HG03060 (cell line): ENCODE data around the gene MED22.
A peak's percentile ranks its signal among the peaks of the same experiment; 100 is the strongest.
"Not testable (repeated sequence)": the region's sequence is repeated elsewhere in the genome, so short reads cannot be mapped to it uniquely, and the experiment has no call there.

Experiments
- ATAC-seq: cut with Tn5 transposase; IDR thresholded peaks from one replicate; pipeline ENCODE4 v1.9.1; 2021; ENCODE audit warnings: low read depth, moderate number of reproducible peaks; ENCODE audit not compliant: unreplicated experiment

Gene MED22

DNA sequence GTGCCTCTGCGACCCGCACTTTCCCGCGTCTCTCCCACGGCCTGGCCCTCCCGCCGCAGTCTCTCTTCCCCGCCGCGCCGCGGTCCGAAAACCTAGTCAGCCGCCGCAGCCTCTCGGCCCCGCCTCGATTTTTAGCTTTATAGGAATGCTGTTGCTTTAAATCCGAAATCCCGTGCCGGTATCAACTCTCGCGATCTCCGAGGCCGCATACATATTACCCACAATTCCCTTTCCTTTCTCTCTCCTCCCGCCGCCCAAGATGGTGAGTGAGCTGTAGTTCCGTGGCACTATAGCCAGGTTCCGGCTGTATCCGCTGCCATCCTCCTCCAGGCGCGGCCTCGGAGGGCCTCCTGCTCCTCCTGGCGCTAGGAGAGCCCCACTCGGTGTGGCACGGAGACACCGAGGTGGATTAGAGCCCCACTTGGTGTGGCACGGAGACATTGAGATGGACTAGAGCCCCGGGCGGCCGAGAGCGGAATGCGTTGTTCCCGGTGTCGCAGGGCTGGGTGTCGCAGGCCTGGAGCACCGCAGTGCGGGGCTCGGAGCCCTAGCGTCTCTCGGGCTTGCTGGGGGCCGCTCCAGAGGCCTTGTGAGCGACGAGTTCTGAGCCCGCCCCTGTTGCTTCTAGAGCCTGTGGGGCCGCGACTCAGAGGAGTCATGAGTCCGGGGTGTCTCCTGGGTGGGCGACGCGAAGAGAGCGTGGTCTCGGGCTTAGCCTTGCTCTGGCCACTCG is at the start of gene MED22, which contains the start of gene RPL7A:
MED22 (minus strand) TSS at position 147 of the 733 bp plus-strand sequence. CDS start 1,469 bp downstream, outside the sequence.
RPL7A (plus strand) TSS at position 234 of the 733 bp plus-strand sequence; CDS start at position 260, 26 bp downstream.
- peak; percentile 85 for ATAC-seq

DNA sequence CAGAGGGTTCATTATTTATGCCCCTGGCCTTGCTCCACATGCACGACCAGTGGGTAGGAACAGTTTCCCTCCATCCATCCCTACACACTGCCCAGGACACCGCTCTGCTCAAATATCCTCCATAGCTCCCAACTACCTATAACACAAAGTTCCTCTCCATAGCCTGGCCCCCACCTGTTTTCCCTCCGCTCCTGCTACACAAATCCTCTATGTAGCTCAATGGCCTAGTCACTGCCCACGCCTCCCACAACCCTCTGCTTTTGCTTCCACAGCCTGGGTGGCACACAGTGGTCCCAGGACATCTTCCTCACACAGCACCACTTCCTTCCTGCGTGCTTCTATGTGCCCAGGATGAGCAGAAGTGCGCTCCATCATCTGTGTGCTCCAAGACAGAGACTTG is 49.4 kb upstream of the MED22 start:
- no peak for ATAC-seq

DNA sequence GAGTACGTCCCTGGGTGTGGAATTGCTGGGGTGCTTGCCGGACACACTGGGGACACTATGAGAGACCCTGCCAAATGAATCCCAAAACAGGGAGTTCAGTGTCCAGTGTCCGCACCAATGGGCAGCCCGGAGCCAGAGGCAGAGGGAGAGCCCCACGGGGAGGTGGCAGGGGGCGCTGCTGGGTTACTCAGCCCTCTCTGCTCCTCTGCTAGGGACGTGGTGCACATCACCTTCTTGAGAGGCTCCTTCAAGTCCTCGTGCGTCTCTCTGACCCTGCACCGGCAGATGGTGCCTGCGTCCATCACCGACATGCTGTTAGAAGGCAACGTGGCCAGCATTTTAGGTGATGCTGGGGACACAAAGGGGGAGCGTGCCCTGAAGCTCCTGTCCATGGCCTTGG is 49.0 kb upstream of the MED22 start:
- ATAC-seq = no peak

DNA sequence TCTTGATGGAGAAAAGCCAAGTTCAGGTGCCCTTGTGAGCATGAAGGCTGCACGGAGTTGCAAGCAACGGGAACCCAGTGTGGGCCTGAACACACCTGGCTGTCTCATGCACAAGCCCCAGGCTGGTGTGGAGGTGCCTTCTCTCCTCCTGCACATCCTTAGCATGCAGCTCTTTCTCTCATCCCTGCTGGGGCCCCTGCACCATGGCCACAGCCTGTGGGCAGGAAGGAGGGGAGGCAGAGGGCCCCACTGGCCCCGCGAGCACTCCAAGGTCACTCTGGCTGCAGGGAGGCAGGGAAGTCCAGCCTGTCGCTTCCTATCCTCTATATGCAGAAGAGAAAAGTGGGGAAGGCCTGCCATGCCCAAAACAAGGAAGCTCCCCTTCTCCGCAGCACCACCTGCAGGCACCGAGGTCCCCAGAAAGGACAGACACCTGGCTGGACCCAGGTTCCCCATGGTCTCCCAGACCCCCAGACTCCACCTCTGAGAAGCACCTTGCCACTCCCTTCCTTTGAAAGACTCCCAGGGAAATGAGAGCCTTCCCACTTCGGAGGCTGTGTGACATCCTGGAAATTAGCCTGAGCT is 46.8 kb upstream of the MED22 start:
- no peak for ATAC-seq

DNA sequence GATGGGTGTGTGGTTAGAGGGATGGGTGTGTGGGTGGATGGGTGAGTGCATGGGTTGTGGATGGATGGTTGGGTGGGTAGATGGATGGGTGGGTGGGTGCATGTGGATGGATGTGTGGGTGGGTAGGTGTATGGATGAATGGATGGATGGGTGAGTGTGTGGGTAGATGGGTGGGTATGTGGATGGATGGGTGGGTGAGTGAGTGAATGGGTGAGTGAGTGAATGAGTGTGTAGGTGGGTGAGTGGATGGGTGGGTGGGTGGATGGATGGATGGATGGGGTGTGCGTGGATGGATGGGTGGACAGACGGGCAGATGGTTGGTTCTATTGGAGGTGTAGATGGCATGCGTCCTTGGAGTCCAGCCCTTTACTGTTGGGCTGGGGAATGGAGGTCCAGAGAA is 45.5 kb upstream of the MED22 start:
- no peak for ATAC-seq

DNA sequence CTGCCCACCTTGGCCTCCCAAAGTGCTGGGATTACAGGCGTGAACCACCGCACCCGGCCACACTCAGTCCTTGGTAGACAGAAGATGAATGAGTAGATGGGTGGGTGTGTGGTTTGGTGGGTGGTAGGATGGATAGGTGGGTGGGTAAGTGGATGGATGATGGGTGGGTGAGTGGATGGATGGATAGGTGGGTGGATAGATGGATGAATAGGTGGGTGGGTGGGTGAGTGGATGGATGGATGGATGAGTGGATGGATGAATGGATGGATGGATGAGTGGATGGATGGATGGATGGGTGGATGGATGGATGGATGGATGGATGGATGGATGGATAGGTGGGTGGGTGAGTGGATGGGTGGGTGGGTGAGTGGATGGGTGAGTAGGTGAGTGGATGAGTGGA is 44.4 kb upstream of the MED22 start:
- not testable (repeated sequence) for ATAC-seq

DNA sequence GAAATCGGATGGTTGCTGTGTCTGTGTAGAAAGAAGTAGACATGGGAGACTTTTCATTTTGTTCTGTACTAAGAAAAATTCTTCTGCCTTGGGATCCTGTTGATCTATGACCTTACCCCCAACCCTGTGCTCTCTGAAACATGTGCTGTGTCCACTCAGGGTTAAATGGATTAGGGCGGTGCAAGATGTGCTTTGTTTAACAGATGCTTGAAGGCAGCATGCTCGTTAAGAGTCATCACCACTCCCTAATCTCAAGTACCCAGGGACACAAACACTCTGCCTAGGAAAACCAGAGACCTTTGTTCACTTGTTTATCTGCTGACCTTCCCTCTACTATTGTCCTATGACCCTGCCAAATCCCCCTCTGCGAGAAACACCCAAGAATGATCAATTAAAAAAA is 43.5 kb upstream of the MED22 start:
- not testable (repeated sequence) for ATAC-seq

DNA sequence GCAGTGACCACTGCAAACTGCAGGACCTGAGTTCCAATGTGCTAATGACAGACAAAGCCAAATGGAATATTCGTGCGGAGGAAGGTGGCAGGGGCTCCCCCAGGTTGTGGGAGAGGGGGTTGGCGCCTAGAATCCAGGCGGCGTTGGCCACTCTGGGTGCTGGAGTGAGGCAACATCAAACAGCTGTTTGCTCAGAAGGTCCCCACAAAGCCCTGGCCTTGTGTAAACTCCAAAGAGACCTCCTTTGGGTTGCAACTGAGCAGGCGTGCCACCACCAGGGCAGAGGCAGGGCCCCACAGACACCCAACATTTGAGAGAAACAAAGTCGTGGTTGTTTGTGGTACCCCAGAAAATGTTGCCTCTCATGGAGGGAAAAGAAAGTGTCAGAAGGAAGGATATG is 42.8 kb upstream of the MED22 start:
- no peak for ATAC-seq

DNA sequence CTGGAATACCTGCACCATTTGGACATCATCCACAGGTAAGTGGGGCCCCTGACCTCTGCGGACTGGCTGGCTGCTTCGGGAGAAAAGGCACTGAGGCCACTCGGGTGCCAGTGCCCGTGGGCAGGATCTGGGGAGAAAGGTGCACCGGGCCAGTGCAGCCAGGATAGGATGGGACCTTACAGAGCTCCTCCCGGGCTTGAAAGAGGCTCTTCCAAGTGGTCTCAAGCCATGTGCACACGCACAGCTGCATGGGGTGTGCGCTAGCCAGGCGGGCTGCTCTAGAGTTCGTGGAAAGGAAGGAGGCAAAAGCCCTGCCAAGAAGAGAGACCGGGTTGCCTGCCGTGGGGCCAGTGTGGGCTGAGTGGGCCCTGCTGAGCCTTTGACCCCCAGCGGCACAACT is 41.6 kb upstream of the MED22 start:
- ATAC-seq = no peak

DNA sequence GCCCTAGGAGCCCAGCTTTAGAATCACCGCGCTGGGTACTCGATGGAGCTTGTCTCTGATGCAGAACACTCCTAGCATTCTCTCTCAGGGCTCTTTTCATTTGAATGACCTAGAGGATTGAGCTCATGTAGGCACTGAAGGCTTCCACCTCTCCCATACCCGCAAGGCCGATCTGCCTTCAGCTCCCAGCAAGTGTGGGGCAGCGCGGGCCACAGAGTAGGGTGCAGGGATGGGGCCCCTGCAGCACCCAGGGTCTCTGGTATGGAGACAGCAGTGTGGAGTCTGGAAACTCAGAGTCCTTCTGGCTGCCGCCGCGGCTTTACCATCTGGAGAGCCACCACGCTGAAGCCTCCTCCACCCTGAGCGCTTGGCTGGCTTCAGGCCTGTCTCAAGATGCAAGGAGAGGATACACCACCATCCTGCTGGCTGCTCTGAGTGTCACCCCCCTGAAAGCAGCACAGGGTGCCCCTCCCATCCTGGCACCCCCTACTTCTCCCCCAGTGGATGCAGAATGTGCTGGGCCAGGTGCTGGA is 41.2 kb upstream of the MED22 start:
- no peak for ATAC-seq

DNA sequence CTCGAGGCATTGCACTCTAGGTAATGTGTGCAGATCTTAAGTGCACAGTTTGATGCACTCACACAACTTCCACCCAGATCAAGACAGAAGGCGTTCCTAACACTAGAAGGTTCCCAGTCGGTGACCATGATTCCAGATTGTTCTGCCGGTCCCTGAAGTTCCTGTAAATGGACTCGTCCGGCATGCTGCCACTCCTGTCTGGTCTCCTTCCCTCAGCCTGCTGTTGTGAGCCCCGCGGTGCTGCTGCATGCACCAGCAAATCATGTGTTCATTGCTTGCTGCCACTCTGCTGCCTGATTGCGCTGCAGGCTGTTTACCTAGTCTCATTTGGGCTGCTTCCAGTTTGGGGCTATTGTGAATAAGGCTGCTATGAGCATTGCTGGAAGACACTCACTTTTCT is 39.7 kb upstream of the MED22 start:
- no peak for ATAC-seq

DNA sequence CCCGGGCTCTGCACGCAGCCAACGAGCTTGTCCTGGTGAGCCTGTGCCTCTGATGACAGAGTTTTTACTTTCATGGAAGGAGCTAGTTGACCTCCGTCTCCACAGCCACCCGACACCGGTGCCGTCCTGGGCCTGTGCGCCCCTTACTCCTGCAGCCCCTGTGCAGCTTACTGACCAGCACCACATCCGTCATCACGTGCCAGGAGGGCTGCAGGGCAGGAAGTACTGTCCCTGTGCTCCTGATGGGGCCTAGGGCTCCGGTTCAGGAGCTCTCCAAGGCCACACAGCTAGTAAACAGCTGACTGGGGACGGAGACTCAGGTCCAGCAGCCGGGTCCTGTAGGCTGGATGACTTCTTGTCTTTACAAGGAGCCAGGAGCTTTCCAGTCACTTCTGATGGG is 38.4 kb upstream of the MED22 start:
- ATAC-seq = no peak

DNA sequence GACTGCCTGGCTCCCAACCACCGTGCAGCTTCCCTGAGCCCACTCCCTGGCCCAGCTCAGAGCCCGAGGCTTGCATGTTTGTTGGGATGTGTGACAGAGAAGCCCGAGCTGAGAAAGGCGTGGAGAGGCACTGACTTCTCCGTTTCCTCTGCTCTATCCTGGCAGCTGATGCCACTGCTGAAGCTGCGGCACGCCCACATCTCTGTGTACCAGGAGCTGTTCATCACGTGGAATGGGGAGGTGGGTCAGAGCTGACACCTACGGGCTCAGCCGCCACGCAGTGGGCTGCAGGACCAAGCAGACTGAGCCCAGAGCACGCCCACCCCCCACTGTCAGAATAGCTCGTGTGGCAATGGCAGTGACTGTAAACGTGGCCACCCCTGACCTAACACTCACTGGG is 37.5 kb upstream of the MED22 start:
- no peak for ATAC-seq

DNA sequence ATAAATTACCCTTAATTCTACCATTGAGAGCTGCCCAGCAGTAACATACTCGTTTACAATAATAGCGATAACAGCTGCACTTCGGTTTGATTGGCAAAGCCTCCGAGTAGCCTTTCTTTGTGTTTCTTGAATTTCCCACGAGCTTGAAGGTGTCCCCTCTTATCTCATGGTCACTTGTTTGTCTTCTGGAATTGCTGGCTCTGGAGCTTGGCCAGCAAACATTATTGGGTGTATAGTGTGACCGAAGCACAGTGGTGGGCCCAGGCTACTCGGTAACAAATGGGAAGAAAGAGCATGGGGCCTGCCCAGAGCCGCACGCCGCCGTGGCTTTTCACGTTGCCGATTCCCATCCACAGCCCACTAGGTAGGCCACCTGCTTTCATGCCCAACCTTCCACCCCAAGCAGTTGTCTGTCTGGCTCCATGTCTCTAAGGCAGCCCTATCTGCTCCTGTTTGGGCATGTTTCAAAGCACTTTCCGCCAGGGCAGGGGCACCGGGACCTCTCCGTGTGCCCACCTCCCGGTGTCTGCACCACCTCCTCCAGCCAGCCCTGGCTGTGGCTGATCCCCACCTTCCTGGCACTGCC is 36.9 kb upstream of the MED22 start:
- ATAC-seq = no peak

DNA sequence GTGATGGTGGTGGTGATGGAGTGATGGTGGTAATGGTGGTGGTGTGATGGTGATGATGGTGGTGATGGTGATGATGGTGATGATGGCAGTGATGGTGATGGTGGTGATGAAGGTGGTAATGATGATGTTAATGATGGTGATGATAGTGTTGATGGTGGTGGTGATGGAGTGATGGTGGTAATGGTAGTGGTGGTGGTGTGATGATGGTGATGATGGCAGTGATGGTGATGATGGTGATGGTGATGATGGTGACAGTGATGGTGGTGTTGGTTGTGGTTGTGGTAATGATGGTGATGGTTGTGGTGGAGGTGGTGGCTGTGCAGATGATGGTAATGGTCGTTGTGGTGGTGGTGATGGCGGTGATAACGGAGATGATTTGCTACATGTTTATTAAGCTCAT is 35.5 kb upstream of the MED22 start:
- no peak for ATAC-seq

DNA sequence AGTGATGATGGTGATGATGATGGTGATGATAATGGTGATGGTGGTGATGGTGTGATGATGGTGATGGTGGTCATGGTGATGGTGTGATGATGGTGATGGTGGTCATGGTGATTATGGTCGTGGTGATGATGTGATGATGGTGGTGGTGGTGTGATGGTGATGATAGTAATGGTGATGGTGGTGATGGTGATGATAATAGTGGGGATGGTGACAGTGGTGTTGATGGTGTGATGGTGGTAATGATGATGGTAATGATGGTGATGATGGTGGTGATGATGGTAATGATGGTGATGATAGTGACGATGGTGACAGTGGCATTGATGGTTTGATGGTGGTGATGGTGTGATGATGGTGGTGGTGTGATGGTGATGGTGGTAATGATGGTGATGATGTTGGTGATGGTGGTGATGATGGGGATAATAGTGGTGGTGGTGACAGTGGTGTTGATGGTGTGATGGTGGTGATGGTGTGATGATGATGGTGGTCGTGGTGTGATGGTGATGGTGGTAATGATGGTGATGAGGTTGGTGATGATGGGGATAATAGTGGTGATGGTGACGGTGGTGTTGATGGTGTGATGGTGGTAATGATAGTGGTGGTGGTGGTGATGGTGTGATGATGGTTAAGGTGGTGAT is 34.7 kb upstream of the MED22 start:
- no peak for ATAC-seq

DNA sequence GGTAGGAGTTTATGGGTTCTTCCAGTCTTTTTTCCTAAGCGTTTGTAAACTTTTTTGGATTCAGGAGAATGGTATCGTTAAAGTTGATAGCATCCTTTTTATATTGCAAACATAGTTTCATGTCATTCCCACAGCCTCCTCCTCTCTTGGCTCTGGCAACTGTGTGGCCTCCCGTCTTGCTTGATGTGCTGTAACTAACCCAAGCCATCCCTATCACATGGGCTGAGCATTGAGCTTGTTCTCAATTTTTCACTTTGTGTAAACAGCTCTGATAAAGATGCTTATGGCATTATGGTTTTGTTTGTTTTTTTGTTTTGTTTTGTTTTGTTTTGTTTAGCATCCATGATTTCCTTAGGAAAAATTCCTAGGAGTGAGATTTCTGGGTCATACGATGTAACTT is 32.8 kb upstream of the MED22 start:
- no peak for ATAC-seq

DNA sequence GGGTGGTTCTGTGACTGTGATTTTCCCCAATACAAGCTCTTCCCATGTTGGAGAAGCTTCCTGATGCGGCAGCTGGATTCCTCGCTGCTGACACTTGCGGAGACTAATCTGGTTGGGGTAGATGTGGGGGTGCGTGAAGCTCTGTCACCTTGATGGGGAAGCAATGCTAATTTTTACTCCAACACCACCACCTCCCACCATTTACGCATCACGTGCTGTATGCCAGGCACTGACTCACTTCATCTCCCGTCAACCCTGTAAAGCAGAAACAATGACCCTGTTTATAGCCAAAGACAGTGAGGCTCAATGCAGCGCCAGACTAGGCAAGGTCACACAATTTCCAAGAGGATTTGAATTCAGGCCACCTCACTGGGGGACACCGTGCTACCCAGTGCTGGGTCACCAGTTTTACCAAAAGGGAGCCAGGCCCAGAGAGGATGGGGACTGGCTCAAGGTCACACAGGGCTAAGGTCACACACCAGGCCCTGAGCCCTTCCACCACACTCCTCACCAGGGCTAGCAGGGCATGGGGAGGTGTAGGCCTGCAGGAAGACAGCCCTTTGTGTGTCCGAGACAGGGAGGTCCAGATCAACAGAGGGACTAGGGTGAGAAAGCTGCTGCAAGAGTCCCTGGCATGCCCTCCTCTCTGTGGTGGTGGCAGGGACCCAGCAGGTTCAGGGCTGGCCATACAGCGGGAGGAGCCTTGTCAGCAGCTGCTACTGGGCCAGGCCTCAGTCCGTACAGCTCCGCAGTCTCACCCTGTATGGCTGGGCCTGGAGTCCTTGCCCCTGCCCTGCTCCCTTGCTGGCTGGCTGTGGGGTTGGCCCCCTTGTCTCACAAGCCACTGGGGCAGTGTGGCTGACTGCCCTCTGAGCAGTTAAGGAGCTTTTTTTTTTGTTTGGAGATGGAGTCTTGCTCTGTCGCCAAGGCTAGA is 31.5 kb upstream of the MED22 start:
- ATAC-seq = no peak

DNA sequence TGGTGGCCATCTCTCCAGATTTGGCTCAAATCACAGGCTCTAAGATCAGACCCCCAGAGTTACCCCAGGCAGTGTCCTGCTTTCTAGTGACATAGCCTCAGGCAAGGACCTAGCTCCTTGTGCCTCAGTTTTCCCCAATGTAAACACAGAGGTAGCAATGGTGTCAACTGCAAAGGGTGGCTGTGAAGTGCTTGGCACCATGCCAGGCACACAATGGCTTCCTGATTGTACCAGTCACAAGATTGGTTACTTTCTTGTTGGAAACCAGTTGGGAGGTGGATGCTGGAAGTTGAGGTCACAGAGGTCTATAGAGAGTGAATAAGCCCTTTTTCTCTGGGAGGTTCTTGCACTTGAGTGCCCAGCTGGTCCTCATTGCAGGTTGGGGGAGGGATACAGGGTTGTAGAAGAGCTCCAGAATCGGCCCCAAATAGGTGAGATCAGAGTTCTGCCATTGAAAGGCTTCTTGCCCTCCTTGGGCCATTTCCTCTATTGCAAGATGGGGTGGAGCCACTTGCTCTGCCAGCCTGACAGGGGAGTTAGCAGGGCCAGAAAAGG is 30.6 kb upstream of the MED22 start:
- no peak for ATAC-seq

DNA sequence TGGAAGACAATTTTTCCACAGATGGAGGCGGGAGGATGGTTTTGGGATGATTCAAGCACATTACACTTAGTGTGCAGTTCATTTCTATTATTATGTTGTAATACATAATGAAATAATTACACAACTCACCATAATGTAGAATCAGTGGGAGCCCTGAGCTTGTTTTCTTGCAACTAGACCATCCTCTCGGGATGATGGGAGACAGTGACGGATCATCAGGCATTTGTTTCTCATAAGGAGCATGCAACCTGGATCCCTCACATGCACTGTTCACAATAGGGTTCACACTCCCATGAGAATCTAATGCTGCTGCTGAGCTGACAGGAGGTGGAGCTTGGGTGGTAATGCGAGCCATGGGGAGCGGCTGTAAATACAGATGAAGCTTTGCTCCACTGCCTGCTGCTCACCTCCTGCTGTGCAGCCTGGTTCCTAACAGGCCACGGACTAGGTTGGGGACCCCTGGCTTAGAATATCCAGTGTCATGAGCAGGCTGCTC is 29.8 kb upstream of the MED22 start:
- ATAC-seq = no peak
